ENCODE measurements around the gene TGFB2.

The TGFB2 gene

GRCh38 chr1:218462116-218462515 is 117.0 kb downstream of the TGFB2 start:
- no peak for DNase-seq (ENCODE audit: low read depth in 2 of 2)

GRCh38 chr1:218462587-218462986 is 117.5 kb downstream of the TGFB2 start:
- no peak for DNase-seq (ENCODE audit: low read depth in 2 of 2)

- no peak for DNase-seq (ENCODE audit: low read depth in 2 of 2)
These were observed 118.3 kb downstream of the TGFB2 start for GRCh38 chr1:218463194-218464156.

- no peak for DNase-seq (ENCODE audit: low read depth in 2 of 2)
These were observed 119.7 kb downstream of the TGFB2 start for GRCh38 chr1:218464871-218465270.

GRCh38 chr1:218466341-218467010 is 121.3 kb downstream of the TGFB2 start:
- no peak for DNase-seq (ENCODE audit: low read depth in 2 of 2)

- DNase-seq (ENCODE audit: low read depth in 2 of 2), result no peak
These were observed 122.3 kb downstream of the TGFB2 start for GRCh38 chr1:218467101-218468072.

- no peak for DNase-seq (ENCODE audit: low read depth in 2 of 2)
These were observed 123.6 kb downstream of the TGFB2 start for GRCh38 chr1:218468711-218469110.

GRCh38 chr1:218472885-218473284 is 127.7 kb downstream of the TGFB2 start:
- no peak for DNase-seq (ENCODE audit: low read depth in 2 of 2)

- no peak for DNase-seq (ENCODE audit: low read depth in 2 of 2)
These were observed 128.4 kb downstream of the TGFB2 start for GRCh38 chr1:218473522-218473921.

GRCh38 chr1:218474128-218474527 is 129.0 kb downstream of the TGFB2 start:
- DNase-seq (ENCODE audit: low read depth in 2 of 2), result no peak

GRCh38 chr1:218475275-218475674 is 130.1 kb downstream of the TGFB2 start:
- no peak for DNase-seq (ENCODE audit: low read depth in 2 of 2)

- DNase-seq (ENCODE audit: low read depth in 2 of 2), result no peak
These were observed 130.6 kb downstream of the TGFB2 start for GRCh38 chr1:218475699-218476098.

- no peak for DNase-seq (ENCODE audit: low read depth in 2 of 2)
These were observed 131.2 kb downstream of the TGFB2 start for GRCh38 chr1:218476385-218476784.

- no peak for DNase-seq (ENCODE audit: low read depth in 2 of 2)
These were observed 133.2 kb downstream of the TGFB2 start for GRCh38 chr1:218478336-218478735.

GRCh38 chr1:218479436-218480115 is 134.4 kb downstream of the TGFB2 start:
- DNase-seq (ENCODE audit: low read depth in 2 of 2), result no peak

- DNase-seq (ENCODE audit: low read depth in 2 of 2), result no peak
These were observed 135.0 kb downstream of the TGFB2 start for GRCh38 chr1:218480137-218480536.

GRCh38 chr1:218480588-218481099 is 135.5 kb downstream of the TGFB2 start:
- DNase-seq (ENCODE audit: low read depth in 2 of 2), result no peak

GRCh38 chr1:218481116-218481775 is 136.1 kb downstream of the TGFB2 start:
- DNase-seq (ENCODE audit: low read depth in 2 of 2), result no peak

- no peak for DNase-seq (ENCODE audit: low read depth in 2 of 2)
These were observed 137.5 kb downstream of the TGFB2 start for GRCh38 chr1:218482683-218483082.

- no peak for DNase-seq (ENCODE audit: low read depth in 2 of 2)
These were observed 140.2 kb downstream of the TGFB2 start for GRCh38 chr1:218485241-218485928.
